H1 (cell line): ENCODE results near the gene KCNJ16. TPM values are rescaled to one million over a fixed set of nuclear protein-coding genes. Genes with fewer than 3 reads are reported as not detected.

ENCODE experiments used
- ASH2L ChIP-seq: fragments of 200-600, 300-600 bp; sonication (generic); IDR thresholded peaks from one replicate; pipeline ENCODE4 v1.7.1; 2017; ENCODE audit warnings: low read length
- CREB1 ChIP-seq: IDR thresholded peaks from 2 replicates; pipeline ENCODE4 v1.6.1; 2012; ENCODE audit warnings: inconsistent platforms
- EP300 ChIP-seq, 2 experiments: IDR thresholded peaks; 1 replicate in 1 of 2; 2 replicates in 1 of 2; pipeline ENCODE4 v1.6.1; 2011 to 2012; ENCODE audit warnings: low read depth in 2 of 2, low read length in 2 of 2, mild to moderate bottlenecking in 2 of 2, borderline replicate concordance in 1 of 2, inconsistent platforms in 1 of 2, moderate library complexity in 1 of 2
- JUND ChIP-seq: IDR thresholded peaks from 2 replicates; pipeline ENCODE4 v1.6.1; 2011; ENCODE audit warnings: mild to moderate bottlenecking, improper control_type of control experiment, low read length
- KDM5A ChIP-seq: fragments of 200-600 bp; IDR thresholded peaks from 2 replicates; pipeline ENCODE4 v1.7.1; 2012; ENCODE audit warnings: mild to moderate bottlenecking, low read length, inconsistent platforms, mixed read lengths
- NRF1 ChIP-seq: IDR thresholded peaks from 2 replicates; pipeline ENCODE4 v1.6.1; 2011; ENCODE audit warnings: mild to moderate bottlenecking, low read depth, low read length, improper control_type of control experiment
- POLR2AphosphoS5 ChIP-seq: IDR thresholded peaks from 2 replicates; pipeline ENCODE4 v1.6.1; 2011; ENCODE audit warnings: low read depth, low read length
- SIRT6 ChIP-seq: IDR thresholded peaks from one replicate; pipeline ENCODE4 v1.7.1; 2012; ENCODE audit warnings: low read length, inconsistent platforms
- SIX5 ChIP-seq: IDR thresholded peaks from 2 replicates; pipeline ENCODE4 v1.6.1; 2011; ENCODE audit warnings: mild to moderate bottlenecking, low read depth, low read length
- SP1 ChIP-seq: IDR thresholded peaks from 2 replicates; pipeline ENCODE4 v1.6.1; 2011; ENCODE audit warnings: low read depth, low read length
- ZNF274 ChIP-seq: IDR thresholded peaks from 2 replicates; pipeline ENCODE4 v1.7.0; 2012; ENCODE audit warnings: low read length, borderline replicate concordance; ENCODE audit errors: extremely low read depth
- polyA plus RNA-seq, 7 experiments: library from polyadenylated mRNA; depleted of rRNA in 3 of 7; stranded (reverse) in 5 of 7; unstranded in 2 of 7; fragments of >200 nt in 5 of 7; fragments of 200-250 nt in 2 of 7; gene quantifications; 1 replicate in 5 of 7; 2 replicates in 1 of 7; 4 replicates in 1 of 7; pipeline versions ENCODE4 v1.2.1 to v1.2.3, GENCODE V29; 2011 to 2013; ENCODE audit warnings: missing spikeins in 2 of 7, mixed read lengths in 2 of 7
- total RNA-seq: library from RNA; stranded (reverse); fragmentation: NEBNext Ultra II Directional; extraction: Animal tissue kit (Norgen Biotek cat#: 25700); gene quantifications from 2 replicates; pipeline ENCODE4 v1.2.1, GENCODE V29; 2021

The KCNJ16 gene
- total and polyA plus RNA-seq, 2 of the 8 experiments (the other 6 are each of a cell fraction or from before 2014, with no cell fraction given), result not detected

DNA sequence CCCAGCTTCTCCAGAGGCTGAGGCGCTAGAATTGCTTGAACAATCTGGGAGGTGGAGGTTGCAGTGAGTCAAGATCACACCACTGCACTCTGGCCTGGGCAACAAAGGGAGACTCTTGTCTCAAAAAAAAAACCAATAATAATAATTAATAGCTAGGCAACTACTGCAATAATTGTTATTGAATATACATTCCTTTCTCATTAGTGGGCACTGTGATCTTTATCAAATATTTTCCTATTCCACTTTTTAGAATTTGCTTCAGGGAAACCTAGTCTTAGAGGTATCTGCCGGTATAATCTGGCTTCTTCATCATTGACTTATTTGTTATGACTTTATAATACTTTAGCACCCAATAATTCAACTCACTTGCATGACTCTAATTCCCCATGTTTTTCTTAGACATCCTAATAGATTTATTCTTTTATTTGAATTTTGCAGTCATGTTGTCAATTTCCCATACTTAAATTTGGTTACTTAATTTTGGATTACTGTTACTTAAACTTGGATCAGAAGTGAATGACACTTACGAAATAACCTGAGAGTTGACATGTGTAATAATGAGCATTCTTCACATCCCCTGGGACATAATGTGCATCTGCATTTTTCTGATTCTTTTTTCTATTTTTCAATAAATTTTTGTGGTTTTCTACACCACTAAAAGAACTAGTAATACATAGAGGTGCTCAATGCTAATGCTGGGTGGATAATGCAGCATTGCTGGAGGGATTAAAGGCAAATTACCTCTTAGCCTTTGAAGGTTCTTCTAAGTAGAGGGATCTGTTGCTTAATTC lies 25.0 kb upstream of the KCNJ16 start (continued):
- TF ChIP-seq SIX5, result no peak
- no peak for TF ChIP-seq SP1
- TF ChIP-seq SIRT6, result no peak
- TF ChIP-seq NRF1, result no peak
- TF ChIP-seq KDM5A, result no peak
- no peak for TF ChIP-seq ASH2L
- TF ChIP-seq EP300 (IDR thresholded peaks at IDR 0.05; ENCODE audit: borderline replicate concordance in 1 of 2, low read depth in 2 of 2, low read length in 2 of 2), result no peak
- no peak for TF ChIP-seq CREB1
- no peak for TF ChIP-seq ZNF274
- TF ChIP-seq POLR2AphosphoS5, result no peak
- TF ChIP-seq JUND, result no peak
